IMR-90 (cell line): Measurements from ENCODE around the gene CHST3. TPM values are rescaled to one million over a fixed set of nuclear protein-coding genes. Genes with fewer than 3 reads are reported as not detected.

Experiments
- ATAC-seq: fragments of 200-7000 bp; cut with Tn5 transposase; 2 replicates; pipeline ENCODE4 v1.9.1; 2020; ENCODE audit warnings: low read depth, mild to moderate bottlenecking, moderate library complexity
- BruUV-seq: library from RNA; stranded (reverse); fragments of 400-500 nt; replicated peaks from 2 replicates; lab custom pipeline; 2021; lab: Mats Ljungman, UMichigan
- CTCF ChIA-PET: fragments of 300-600 bp; formaldehyde crosslinking; extraction: SDS; loops from one replicate; lab custom pipeline; 2021; ENCODE audit warnings: antibody characterized with exemption; lab: Yijun Ruan, JAX
- POLR2A ChIA-PET: fragments of 300-600 bp; sonication (Branson Sonifier 250); formaldehyde crosslinking; loops from one replicate; lab custom pipeline; 2022; ENCODE audit warnings: antibody characterized with exemption; ENCODE audit not compliant: unreplicated experiment; lab: Charles Lee
- DNase-seq: peaks from one replicate; pipeline ENCODE4 v3.0.0; 2013
- H2AFZ ChIP-seq: replicated peaks from 2 replicates; pipeline ENCODE3; 2013; ENCODE audit warnings: low read length, mild to moderate bottlenecking; ENCODE audit not compliant: poor library complexity
- H2AK5ac ChIP-seq: 2 replicates; pipeline ENCODE4 v1.6.1; 2013; ENCODE audit warnings: low read depth, low read length, inconsistent platforms
- H2AK9ac ChIP-seq: replicated peaks from 2 replicates; pipeline ENCODE3; 2013; ENCODE audit warnings: mild to moderate bottlenecking, low read depth, low read length, moderate library complexity; ENCODE audit not compliant: poor library complexity
- H2BK120ac ChIP-seq: 2 replicates; pipeline ENCODE4 v1.6.1; 2013; ENCODE audit warnings: low read depth, low read length, inconsistent platforms
- H2BK15ac ChIP-seq: 3 replicates; pipeline ENCODE4 v1.6.1; 2013; ENCODE audit warnings: low read depth, low read length, inconsistent platforms
- H2BK20ac ChIP-seq: 2 replicates; pipeline ENCODE4 v1.6.1; 2013; ENCODE audit warnings: low read depth, mild to moderate bottlenecking, inconsistent platforms, low read length, moderate library complexity
- H2BK5ac ChIP-seq: 2 replicates; pipeline ENCODE4 v1.6.1; 2013; ENCODE audit warnings: mild to moderate bottlenecking, low read depth, low read length, inconsistent platforms; ENCODE audit not compliant: poor library complexity, severe bottlenecking
- H3K14ac ChIP-seq: replicated peaks from 2 replicates; pipeline ENCODE4 v1.6.1; 2013; ENCODE audit warnings: low read depth, low read length, inconsistent platforms
- H3K18ac ChIP-seq: 2 replicates; pipeline ENCODE4 v1.6.1; 2013; ENCODE audit warnings: low read depth, low read length, control low read depth
- H3K23ac ChIP-seq: 2 replicates; pipeline ENCODE4 v1.6.1; 2013; ENCODE audit warnings: low read depth, low read length, inconsistent platforms
- H3K27ac ChIP-seq: 2 replicates; pipeline ENCODE4 v1.5.1; 2013; ENCODE audit warnings: mild to moderate bottlenecking, control low read depth, low read length; ENCODE audit not compliant: insufficient read depth
- H3K27me3 ChIP-seq: 2 replicates; pipeline ENCODE4 v1.6.1; 2013; ENCODE audit warnings: low read length; ENCODE audit not compliant: control insufficient read depth, insufficient read depth
- H3K36me3 ChIP-seq: 2 replicates; pipeline ENCODE4 v1.6.1; 2013; ENCODE audit warnings: low read length, mixed read lengths; ENCODE audit not compliant: control insufficient read depth, insufficient read depth
- H3K4ac ChIP-seq: 2 replicates; pipeline ENCODE4 v1.6.1; 2013; ENCODE audit warnings: low read depth, low read length, inconsistent platforms
- H3K4me1 ChIP-seq: 2 replicates; pipeline ENCODE4 v1.6.1; 2013; ENCODE audit warnings: low read length, mixed read lengths; ENCODE audit not compliant: control insufficient read depth, insufficient read depth
- H3K4me2 ChIP-seq: 2 replicates; pipeline ENCODE4 v1.6.1; 2013; ENCODE audit warnings: low read depth, mild to moderate bottlenecking, control low read depth, low read length, moderate library complexity
- H3K4me3 ChIP-seq: 2 replicates; pipeline ENCODE4 v1.5.1; 2013; ENCODE audit warnings: low read depth, mild to moderate bottlenecking, control low read depth, low read length, moderate library complexity; ENCODE audit not compliant: insufficient read depth
- H3K56ac ChIP-seq: 2 replicates; pipeline ENCODE4 v1.6.1; 2013; ENCODE audit warnings: low read length, inconsistent platforms; ENCODE audit not compliant: insufficient read depth; ENCODE audit errors: extremely low read depth
- H3K79me1 ChIP-seq, 2 experiments: 2 replicates each; pipeline ENCODE4 v1.6.1; 2013; ENCODE audit warnings: low read length in 2 of 2, inconsistent platforms in 1 of 2, low read depth in 1 of 2
- H3K9ac ChIP-seq: 2 replicates; pipeline ENCODE4 v1.6.1; 2013; ENCODE audit warnings: low read depth, low read length, control low read depth
- H3K9me1 ChIP-seq: 2 replicates; pipeline ENCODE4 v1.6.1; 2013; ENCODE audit warnings: low read length, inconsistent platforms; ENCODE audit not compliant: insufficient read depth
- H3K9me3 ChIP-seq: 2 replicates; pipeline ENCODE4 v1.6.1; 2013; ENCODE audit warnings: low read length; ENCODE audit not compliant: control insufficient read depth, insufficient read depth
- H4K20me1 ChIP-seq: 2 replicates; pipeline ENCODE4 v1.6.1; 2013; ENCODE audit warnings: low read length, inconsistent platforms; ENCODE audit not compliant: insufficient read depth
- H4K5ac ChIP-seq: 2 replicates; pipeline ENCODE4 v1.6.1; 2013; ENCODE audit warnings: mild to moderate bottlenecking, low read depth, low read length, control low read depth
- H4K8ac ChIP-seq, 2 experiments: 2 replicates each; pipeline ENCODE4 v1.6.1; 2013; ENCODE audit warnings: low read depth in 2 of 2, low read length in 2 of 2, control low read depth in 1 of 2, inconsistent platforms in 1 of 2
- H4K91ac ChIP-seq: 2 replicates; pipeline ENCODE4 v1.6.1; 2013; ENCODE audit warnings: low read depth, low read length, inconsistent platforms; ENCODE audit not compliant: insufficient read depth
- CEBPB ChIP-seq: IDR thresholded peaks from 2 replicates; pipeline ENCODE4 v1.6.1; 2012; ENCODE audit warnings: low read depth, low read length, improper control_type of control experiment
- CHD1 ChIP-seq: IDR thresholded peaks from 2 replicates; pipeline ENCODE4 v1.6.1; 2012; ENCODE audit warnings: low read depth, low read length, improper control_type of control experiment
- RCOR1 ChIP-seq: IDR thresholded peaks from 2 replicates; pipeline ENCODE4 v1.6.1; 2012; ENCODE audit warnings: mild to moderate bottlenecking, low read length, improper control_type of control experiment; ENCODE audit not compliant: insufficient replicate concordance
- USF2 ChIP-seq: fragments of 150-350 bp; IDR thresholded peaks from 2 replicates; pipeline ENCODE4 v1.6.1; 2017; ENCODE audit warnings: mild to moderate bottlenecking, antibody characterized with exemption, low read length, low read depth
- WGBS, 2 experiments: methylation state at CpG; one replicate each; pipeline versions ENCODE4 v1.1.5 to v1.1.7; 2013; ENCODE audit warnings: missing lambda C conversion rate in 2 of 2; ENCODE audit not compliant: insufficient read length in 1 of 2; ENCODE audit errors: extremely low coverage in 2 of 2; 5-methylcytosine and 5-hydroxymethylcytosine counted together
- dilution Hi-C: fragments of 300-500 bp; cut with HindIII; formaldehyde crosslinking; loops from one replicate; pipeline ENCODE4 v1.14.3; 2018; ENCODE audit warnings: low sequenced_read_pairs; ENCODE audit not compliant: unreplicated experiment
- in situ Hi-C: fragments of 300-500 bp; cut with MboI; formaldehyde crosslinking; loops from 3 replicates; pipeline ENCODE4 v1.14.3; 2019; ENCODE audit warnings: low sequenced_read_pairs, inconsistent platforms, mixed read lengths
- intact Hi-C: fragments of 100-400 bp; cut with micrococcal nuclease; formaldehyde crosslinking; loops from 2 replicates; pipeline ENCODE4 v1.10.0; 2022
- polyA plus RNA-seq, 3 experiments: library from polyadenylated mRNA; depleted of rRNA; stranded (reverse); fragments of >200 nt; gene quantifications; 2 replicates each; pipeline ENCODE4 v1.2.3, GENCODE V29; 2012; ENCODE audit warnings: low replicate concordance in 1 of 3
- total RNA-seq: library from RNA; depleted of rRNA; stranded (reverse); fragments of >200 nt; gene quantifications from 2 replicates; pipeline ENCODE4 v1.2.3, GENCODE V29; 2012

Gene CHST3
- total and polyA plus RNA-seq, 2 of the 4 experiments (the other 2 are of a cell fraction) = 8.6 to 9.0 TPM

DNA sequence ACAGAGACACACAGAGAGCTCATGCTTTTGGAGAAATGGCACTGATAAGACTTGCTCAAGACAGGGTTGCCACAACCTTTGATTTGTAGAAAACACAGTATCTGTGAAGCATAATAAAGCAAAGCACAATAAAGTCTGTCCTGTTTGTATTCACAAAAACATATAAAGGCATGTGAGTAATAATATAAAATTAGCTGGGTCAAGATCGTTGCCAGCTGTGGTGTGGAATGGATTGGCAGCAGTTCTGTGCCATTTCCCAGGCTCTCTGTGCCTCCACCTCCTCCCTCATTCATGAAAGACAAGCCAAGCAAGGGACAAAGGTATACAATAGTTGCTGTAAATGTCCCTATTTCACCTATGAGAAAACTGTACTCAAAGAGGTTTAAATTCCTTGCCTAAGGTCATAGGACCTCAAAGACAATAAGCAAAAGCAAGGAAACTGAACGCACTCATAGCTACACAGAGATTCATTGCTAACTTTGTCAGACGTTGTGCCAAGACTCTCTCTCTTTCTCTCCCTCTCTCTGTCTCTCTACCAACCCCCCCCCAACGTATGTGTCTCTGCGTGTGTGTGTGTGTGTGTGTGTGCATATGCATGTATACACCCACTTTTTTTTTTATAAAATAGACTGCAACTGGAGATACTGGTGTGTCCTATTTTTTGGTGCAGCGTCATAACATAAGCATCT, 31.8 kb downstream of the CHST3 start:
- no TSS peak for BruUV-seq
- Histone ChIP-seq H2AFZ (no peak overlapping the region), H3K36me3 (no peaks in the 10 kb centered on the region), H2AK5ac (peak overlapping the region; percentile 47; the same call in 1 of the 2 replicates), H2AK9ac (no peak overlapping the region), H3K4me1 (peaks cover 35% of the 10 kb centered on the region), H3K4me3 (no peak overlapping the region), H2BK120ac (no peak overlapping the region), H3K4me2 (peak overlapping the region; percentile 31; the same call in 1 of the 2 replicates), H3K9me1 (peaks cover 26% of the 10 kb centered on the region), H3K27ac (peak overlapping the region; percentile 12; the same call in 1 of the 2 replicates), H3K14ac (no peak overlapping the region), H3K56ac (no peak overlapping the region), H2BK20ac (no peak overlapping the region), H3K79me1 (peaks cover 32 to 77% of the 10 kb centered on the region in 2 experiments), H2BK15ac (no peak overlapping the region), H3K27me3 (no peaks in the 10 kb centered on the region), H3K9ac (no peak overlapping the region), H3K23ac (peak overlapping the region; percentile 46; the same call in 1 of the 2 replicates), H3K4ac (no peak overlapping the region), H4K91ac (no peak overlapping the region), H4K8ac (no peak overlapping the region), H2BK5ac (no peak overlapping the region), H4K5ac (no peak overlapping the region), H3K9me3 (no peaks in the 10 kb centered on the region), H3K18ac (no peak overlapping the region), H4K20me1 (no peaks in the 10 kb centered on the region; the same call in 1 of the 2 replicates)
- ChIA-PET POLR2A (no interaction called here), CTCF (interaction anchor here (0.9 to 1.0 kb wide), 2 partner anchors 26 to 99 kb away, joined by 4 to 7 read pairs; no protein-coding TSS in a partner anchor)
- in situ Hi-C loops (no loop called here), intact Hi-C loops (no loop called here), dilution Hi-C loops (no loop called here)
- no peak for TF ChIP-seq USF2
- no peak for TF ChIP-seq RCOR1
- no peak for TF ChIP-seq CHD1
- 0 out of 2 replicates have a peak, but pooled peaks have one; percentile 40 for TF ChIP-seq CEBPB
- peak; percentile 28 for DNase-seq
- no peak for ATAC-seq
- WGBS, 2 experiments = no CpG with 5 or more reads among the region's 6 CpGs
